ENCODE data around the gene FAM118B. TPM values are rescaled to one million over a fixed set of nuclear protein-coding genes. Genes with fewer than 3 reads are reported as not detected.

Gene FAM118B
- total RNA-seq, 1 experiment from 2014 or later = 28.3 TPM

GRCh38 chr11:126311401-126312291 lies 100.1 kb downstream of the FAM118B start:
- DNase-seq (ENCODE audit: low read depth) = no peak

Other genes starting within 250 kb of the FAM118B start
- gene CDON, start 148.9 kb upstream of the FAM118B start, total RNA-seq (2014; rRNA removed; shearing (Covaris generic)) = 8.1 and 24.2 TPM in 2 replicates
- gene RPUSD4, start 132 bp upstream of the FAM118B start, total RNA-seq (2014; rRNA removed; shearing (Covaris generic)) = 12.0 and 25.9 TPM in 2 replicates
- gene SRPRA, start 57.1 kb downstream of the FAM118B start, total RNA-seq (2014; rRNA removed; shearing (Covaris generic)) = 164 and 167 TPM in 2 replicates
- gene FOXRED1, start 57.4 kb downstream of the FAM118B start, total RNA-seq (2014; rRNA removed; shearing (Covaris generic)) = 37.6 and 49.8 TPM in 2 replicates
- gene TIRAP, start 71.3 kb downstream of the FAM118B start, total RNA-seq (2014; rRNA removed; shearing (Covaris generic)) = 2.2 and 8.1 TPM in 2 replicates
- gene DCPS, start 92.3 kb downstream of the FAM118B start, total RNA-seq (2014; rRNA removed; shearing (Covaris generic)) = 20.0 and 27.8 TPM in 2 replicates
- gene ST3GAL4, start 143.9 kb downstream of the FAM118B start, total RNA-seq (2014; rRNA removed; shearing (Covaris generic)) = 49.2 and 50.6 TPM in 2 replicates

Data from M059J (cell line).